Smooth muscle cell (in vitro differentiated cells): ENCODE results near the gene NCKAP5. TPM values are rescaled to one million over a fixed set of nuclear protein-coding genes. Genes with fewer than 3 reads are reported as not detected.
A peak's percentile ranks its signal among the peaks of the same experiment; 100 is the strongest.

Source experiments
- DNase-seq: peaks from one replicate; lab custom pipeline; 2025; ENCODE audit not compliant: unreplicated experiment; lab: John Stamatoyannopoulos, UW
- H2AFZ ChIP-seq: fragments of 200-600 bp; sonication (generic); 2 replicates; pipeline ENCODE4 v1.6.0; 2016; ENCODE audit warnings: antibody characterized with exemption, low read depth, mild to moderate bottlenecking
- H3F3A ChIP-seq: fragments of 200-600 bp; sonication (generic); 2 replicates; pipeline ENCODE4 v1.6.0; 2017; ENCODE audit warnings: antibody characterized with exemption, low read depth
- H3K27ac ChIP-seq: fragments of 200-600 bp; sonication (generic); 2 replicates; pipeline ENCODE4 v1.5.1; 2016; ENCODE audit warnings: low read depth, mild to moderate bottlenecking
- H3K27me3 ChIP-seq: fragments of 200-600 bp; sonication (generic); 2 replicates; pipeline ENCODE4 v1.6.1; 2016; ENCODE audit warnings: low read depth, mild to moderate bottlenecking
- H3K36me3 ChIP-seq: fragments of 200-600 bp; sonication (generic); 2 replicates; pipeline ENCODE4 v1.5.1; 2016; ENCODE audit warnings: low read depth
- H3K4me1 ChIP-seq: fragments of 200-600 bp; sonication (generic); 2 replicates; pipeline ENCODE4 v1.5.1; 2016; ENCODE audit warnings: low read depth
- H3K4me2 ChIP-seq: fragments of 200-600 bp; sonication (generic); 2 replicates; pipeline ENCODE4 v1.6.0; 2016; ENCODE audit warnings: mild to moderate bottlenecking
- H3K4me3 ChIP-seq: fragments of 200-600 bp; sonication (generic); 2 replicates; pipeline ENCODE4 v1.5.1; 2016; ENCODE audit warnings: mild to moderate bottlenecking
- H3K79me2 ChIP-seq: fragments of 200-600 bp; sonication (generic); 2 replicates; pipeline ENCODE4 v1.6.0; 2016; ENCODE audit warnings: low read depth, mild to moderate bottlenecking
- H3K9ac ChIP-seq: fragments of 200-600 bp; sonication (generic); 2 replicates; pipeline ENCODE4 v1.6.0; 2016; ENCODE audit warnings: low read depth
- H3K9me3 ChIP-seq: fragments of 200-600 bp; sonication (generic); replicated peaks from 2 replicates; pipeline ENCODE4 v1.5.1; 2016; ENCODE audit warnings: low read depth
- H4K20me1 ChIP-seq: fragments of 200-600 bp; sonication (generic); 2 replicates; pipeline ENCODE4 v1.6.0; 2016; ENCODE audit warnings: low read depth
- CTCF ChIP-seq: fragments of 200-600 bp; sonication (generic); IDR thresholded peaks from 2 replicates; pipeline ENCODE4 v1.5.1; 2017; ENCODE audit warnings: borderline replicate concordance, mild to moderate bottlenecking, antibody characterized with exemption; ENCODE audit not compliant: insufficient read depth, poor library complexity, severe bottlenecking
- WGBS: methylation state at CpG from one replicate; pipeline ENCODE4 v1.1.7; 2016; ENCODE audit warnings: low lambda C conversion rate; 5-methylcytosine and 5-hydroxymethylcytosine counted together
- polyA plus RNA-seq: library from polyadenylated mRNA; unstranded; fragments of >200 nt; fragmentation: Nextera tagmentation; extraction: Ambion mirVana; gene quantifications from 2 replicates; pipeline ENCODE4 v1.2.1, GENCODE V29; 2016
- total RNA-seq: library from RNA; depleted of rRNA; stranded (reverse); fragments of >200 nt; gene quantifications from 2 replicates; pipeline ENCODE4 v1.2.3, GENCODE V29; 2014

Gene NCKAP5
- total and polyA plus RNA-seq, 2 experiments from 2014 or later = 4.6 to 9.5 TPM

- Histone ChIP-seq H3K9me3 (no peaks in the 10 kb centered on the region), H3K9ac (peak overlapping the region; percentile 77), H2AFZ (peak overlapping the region; percentile 72), H3K27me3 (no peaks in the 10 kb centered on the region), H3K4me2 (peak overlapping the region; percentile 78), H3K4me1 (peaks cover 11% of the 10 kb centered on the region), H3K4me3 (no peak overlapping the region), H3K36me3 (no peaks in the 10 kb centered on the region), H4K20me1 (no peaks in the 10 kb centered on the region), H3K27ac (peak overlapping the region; percentile 99), H3K79me2 (no peaks in the 10 kb centered on the region), H3F3A (peaks cover 7% of the 10 kb centered on the region)
- WGBS = 55% methylated on average over 8 of the region's 8 CpGs
- no peak for DNase-seq
- TF ChIP-seq CTCF = no peak
These were observed 367.4 kb downstream of the NCKAP5 start for GRCh38 chr2:133200684-133201421.

GRCh38 chr2:133198678-133199077 is 369.6 kb downstream of the NCKAP5 start:
- Histone ChIP-seq H3K4me1 (peaks cover 11% of the 10 kb centered on the region), H3K4me2 (no peak overlapping the region), H3K79me2 (no peaks in the 10 kb centered on the region), H3K9ac (no peak overlapping the region), H3K27ac (no peak overlapping the region), H3K4me3 (no peak overlapping the region), H4K20me1 (no peaks in the 10 kb centered on the region), H3K36me3 (no peaks in the 10 kb centered on the region), H2AFZ (no peak overlapping the region), H3K27me3 (no peaks in the 10 kb centered on the region), H3K9me3 (no peaks in the 10 kb centered on the region), H3F3A (peaks cover 7% of the 10 kb centered on the region)
- 69% methylated on average over 1 of the region's 1 CpG for WGBS
- TF ChIP-seq CTCF = no peak
- DNase-seq = no peak

- Histone ChIP-seq H3K4me3 (no peak overlapping the region), H3K4me1 (peaks cover 11% of the 10 kb centered on the region), H3K27me3 (no peaks in the 10 kb centered on the region), H4K20me1 (no peaks in the 10 kb centered on the region), H3K9me3 (no peaks in the 10 kb centered on the region), H3K79me2 (no peaks in the 10 kb centered on the region), H3K9ac (no peak overlapping the region), H3K27ac (no peak overlapping the region), H3K36me3 (no peaks in the 10 kb centered on the region), H3K4me2 (no peak overlapping the region), H2AFZ (no peak overlapping the region), H3F3A (peaks cover 7% of the 10 kb centered on the region)
- WGBS = 83% methylated on average over 2 of the region's 2 CpGs
- TF ChIP-seq CTCF = no peak
- DNase-seq = no peak
These were observed 371.1 kb downstream of the NCKAP5 start for GRCh38 chr2:133197156-133197555.
